ENCODE data around the gene MED15. TPM values are rescaled to one million over a fixed set of nuclear protein-coding genes. Genes with fewer than 3 reads are reported as not detected.

The MED15 gene
- total RNA-seq, 1 donor from 2014 or later: 51.9 TPM

DNA sequence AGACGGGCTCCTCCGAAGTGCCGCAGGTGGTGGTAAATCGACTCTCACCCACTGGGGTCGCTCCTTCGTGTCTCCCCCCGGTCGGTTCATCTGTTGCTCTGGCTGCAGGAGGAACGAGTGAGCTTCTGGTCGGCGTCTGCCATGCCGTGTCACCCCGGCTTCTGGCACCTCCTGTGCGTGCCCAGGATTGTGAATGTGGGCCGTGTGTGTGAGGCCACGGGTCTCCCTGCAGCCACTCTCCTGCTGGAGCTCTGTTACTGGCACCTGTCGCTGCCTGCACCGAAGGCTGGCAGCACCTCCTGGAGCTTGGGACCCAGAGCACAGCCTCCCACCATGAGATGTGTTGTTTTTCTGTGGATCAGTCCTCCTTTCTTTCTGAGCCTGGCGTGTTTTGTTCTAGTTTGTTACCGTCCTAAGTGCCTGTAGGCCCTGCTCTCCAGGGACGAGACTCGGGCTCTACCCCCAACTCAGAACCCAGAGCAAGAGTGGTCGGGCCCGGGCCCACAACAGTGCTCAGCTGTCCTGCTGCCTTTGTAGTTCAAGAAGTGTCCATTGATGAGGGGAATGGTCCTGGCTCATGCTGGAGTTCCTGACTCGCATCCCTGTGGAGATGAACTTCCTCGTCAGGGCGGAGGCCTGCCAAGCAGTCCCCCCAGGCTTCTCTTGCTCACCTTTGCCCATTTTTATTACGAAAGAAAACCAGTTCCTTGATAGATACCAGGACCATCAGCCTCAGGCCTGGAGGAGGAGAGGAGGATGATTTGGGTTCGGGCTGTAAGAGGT lies 66.6 kb downstream of the MED15 start:
- H3K4me3 ChIP-seq (ENCODE audit: low read depth, low read length): no peak overlapping the region
- TF ChIP-seq, protein P1, sequence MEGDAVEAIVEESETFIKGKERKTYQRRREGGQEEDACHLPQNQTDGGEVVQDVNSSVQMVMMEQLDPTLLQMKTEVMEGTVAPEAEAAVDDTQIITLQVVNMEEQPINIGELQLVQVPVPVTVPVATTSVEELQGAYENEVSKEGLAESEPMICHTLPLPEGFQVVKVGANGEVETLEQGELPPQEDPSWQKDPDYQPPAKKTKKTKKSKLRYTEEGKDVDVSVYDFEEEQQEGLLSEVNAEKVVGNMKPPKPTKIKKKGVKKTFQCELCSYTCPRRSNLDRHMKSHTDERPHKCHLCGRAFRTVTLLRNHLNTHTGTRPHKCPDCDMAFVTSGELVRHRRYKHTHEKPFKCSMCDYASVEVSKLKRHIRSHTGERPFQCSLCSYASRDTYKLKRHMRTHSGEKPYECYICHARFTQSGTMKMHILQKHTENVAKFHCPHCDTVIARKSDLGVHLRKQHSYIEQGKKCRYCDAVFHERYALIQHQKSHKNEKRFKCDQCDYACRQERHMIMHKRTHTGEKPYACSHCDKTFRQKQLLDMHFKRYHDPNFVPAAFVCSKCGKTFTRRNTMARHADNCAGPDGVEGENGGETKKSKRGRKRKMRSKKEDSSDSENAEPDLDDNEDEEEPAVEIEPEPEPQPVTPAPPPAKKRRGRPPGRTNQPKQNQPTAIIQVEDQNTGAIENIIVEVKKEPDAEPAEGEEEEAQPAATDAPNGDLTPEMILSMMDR (conservative IDR thresholded peaks at IDR 0.05; ENCODE audit: low read depth, low read length): no peak
- DNase-seq (ENCODE audit: low read depth): no peak

DNA sequence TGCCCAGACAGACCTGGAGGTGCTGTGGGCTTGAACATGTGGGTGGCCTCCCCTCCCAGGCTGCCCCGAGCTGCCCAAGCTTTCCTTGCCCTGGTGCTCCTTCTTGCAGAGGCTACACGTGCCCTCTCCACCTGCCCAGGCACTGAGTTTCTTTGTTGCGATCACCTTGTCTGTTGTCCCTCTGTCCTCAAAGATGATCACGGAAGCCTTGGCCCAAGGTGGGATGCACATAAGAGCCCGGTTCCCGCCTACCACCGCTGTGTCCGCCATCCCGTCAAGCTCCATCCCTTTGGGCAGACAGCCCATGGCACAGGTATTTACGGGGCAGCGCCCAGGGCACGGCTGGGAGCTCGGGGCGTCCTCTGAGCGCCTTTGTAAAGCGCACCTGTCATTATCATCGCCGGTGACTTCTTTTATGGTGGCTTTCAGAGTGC lies 67.5 kb downstream of the MED15 start:
- TF ChIP-seq, protein P1 (conservative IDR thresholded peaks at IDR 0.05; ENCODE audit: low read depth, low read length): no peak
- H3K4me3 ChIP-seq (ENCODE audit: low read depth, low read length): no peak overlapping the region
- DNase-seq (ENCODE audit: low read depth): no peak

DNA sequence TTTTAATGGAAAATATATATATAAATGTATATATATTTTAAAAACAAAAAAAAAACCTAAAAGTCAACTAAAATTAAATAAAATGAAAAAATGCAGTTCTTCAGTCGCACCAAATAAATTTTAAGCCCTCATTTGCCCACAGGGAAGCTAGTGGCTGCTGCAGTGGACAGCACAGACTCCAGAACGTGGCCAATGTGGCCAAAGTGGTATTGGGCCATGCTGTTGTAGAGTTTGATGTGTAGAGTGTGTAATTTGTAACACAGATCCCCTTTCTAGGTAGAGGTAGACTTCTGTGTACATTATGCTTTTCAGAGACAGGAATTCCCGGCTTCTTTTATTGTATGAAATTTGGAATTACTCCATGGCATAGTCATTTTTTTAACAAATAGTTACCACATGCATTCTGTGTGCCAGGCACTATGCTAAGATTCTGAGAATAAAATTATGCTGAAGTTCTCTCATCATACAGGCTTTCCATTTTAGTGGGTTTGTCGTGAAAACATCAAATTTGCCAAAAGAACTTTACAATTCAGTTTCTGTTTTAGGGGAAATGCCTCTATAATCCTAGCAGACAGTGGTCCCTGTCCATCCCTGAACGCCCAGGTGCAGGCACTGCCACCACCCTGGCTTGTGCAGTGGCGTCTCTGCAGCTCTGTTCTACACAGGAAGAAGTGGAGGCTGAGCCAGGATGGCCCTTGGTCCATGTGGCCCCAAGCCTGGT lies 68.5 kb downstream of the MED15 start:
- H3K4me3 ChIP-seq (ENCODE audit: low read depth, low read length): no peak overlapping the region
- no peak for DNase-seq (ENCODE audit: low read depth)
- TF ChIP-seq, protein P1 (conservative IDR thresholded peaks at IDR 0.05; ENCODE audit: low read depth, low read length): no peak

DNA sequence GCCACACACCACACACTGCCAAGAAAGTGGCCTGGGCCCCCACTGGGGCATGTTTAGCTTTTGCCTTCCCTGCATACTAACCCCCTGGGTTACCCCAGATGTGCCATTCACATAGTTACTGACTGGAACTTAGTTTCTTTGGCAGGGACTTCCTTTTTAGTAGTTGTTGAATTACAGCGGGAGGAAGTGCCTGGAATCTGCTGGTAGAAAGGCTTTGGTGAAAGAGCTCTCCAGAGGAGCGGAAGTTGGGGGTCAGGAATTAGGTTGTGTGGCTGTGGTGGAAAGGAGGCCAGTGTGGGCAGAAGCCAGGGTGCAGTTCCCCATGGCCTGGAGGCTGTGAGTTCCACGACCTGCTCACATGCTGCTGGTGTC lies 69.0 kb downstream of the MED15 start:
- no peak overlapping the region for H3K4me3 ChIP-seq (ENCODE audit: low read depth, low read length)
- TF ChIP-seq, protein P1 (conservative IDR thresholded peaks at IDR 0.05; ENCODE audit: low read depth, low read length): no peak
- DNase-seq (ENCODE audit: low read depth): no peak

DNA sequence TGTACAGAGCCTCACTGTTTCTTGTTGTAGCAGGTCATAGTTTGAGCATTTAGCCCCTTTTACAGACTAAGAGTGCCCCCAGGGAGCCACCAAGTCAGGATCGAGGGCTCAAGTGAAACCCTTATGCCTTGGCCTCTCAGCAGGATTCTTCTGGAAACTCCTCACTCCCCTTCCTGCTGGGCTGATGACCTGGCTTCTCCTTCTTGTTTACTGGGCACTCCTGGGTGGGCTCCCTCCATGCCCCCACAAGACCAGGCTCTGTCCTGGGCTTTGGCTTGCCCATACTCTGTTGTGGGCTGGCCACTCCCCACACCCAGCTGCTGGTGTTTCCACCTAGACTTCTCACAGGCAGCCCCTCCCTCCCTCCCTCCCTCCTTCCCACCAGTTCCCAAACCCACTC lies 69.6 kb downstream of the MED15 start:
- no peak for DNase-seq (ENCODE audit: low read depth)
- H3K4me3 ChIP-seq (ENCODE audit: low read depth, low read length): no peak overlapping the region
- TF ChIP-seq, protein P1 (conservative IDR thresholded peaks at IDR 0.05; ENCODE audit: low read depth, low read length): no peak

DNA sequence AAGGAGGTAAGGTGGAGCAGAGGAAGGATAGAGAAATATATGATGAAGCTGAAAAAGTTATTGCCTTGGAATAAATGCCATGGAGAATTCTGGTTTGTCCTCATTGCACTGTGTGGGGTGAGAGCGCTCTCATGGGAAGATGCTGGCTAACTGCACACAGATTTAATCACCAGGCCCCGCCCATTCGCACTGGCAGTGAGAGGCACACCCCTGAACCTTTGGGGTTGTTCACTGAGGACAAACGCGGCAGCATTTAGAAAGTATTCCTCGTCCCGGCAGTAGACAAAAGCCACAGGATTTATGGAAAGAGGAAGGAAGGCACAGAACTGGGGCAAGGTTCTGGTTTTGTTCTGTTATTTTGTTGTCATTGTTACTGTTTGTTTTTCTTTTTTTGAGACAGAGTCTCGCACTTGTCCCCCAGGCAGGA lies 70.2 kb downstream of the MED15 start:
- TF ChIP-seq, protein P1 (conservative IDR thresholded peaks at IDR 0.05; ENCODE audit: low read depth, low read length): no peak
- DNase-seq (ENCODE audit: low read depth): no peak
- no peak overlapping the region for H3K4me3 ChIP-seq (ENCODE audit: low read depth, low read length)
